Lower lobe of right lung (tissue), 2 donors: Measurements from ENCODE around the gene PXN. TPM values are rescaled to one million over a fixed set of nuclear protein-coding genes. Genes with fewer than 3 reads are reported as not detected.
A peak's percentile ranks its signal among the peaks of the same experiment; 100 is the strongest.
"Not testable (repeated sequence)": the region's sequence is repeated elsewhere in the genome, so short reads cannot be mapped to it uniquely, and the experiment has no call there.

Experiments
- ATAC-seq, 2 donors: fragments of 200-7000 bp; cut with Tn5 transposase; one replicate each; pipeline ENCODE4 v1.9.1; 2020 to 2022; ENCODE audit warnings: mild to moderate bottlenecking in 2 of 2, moderate library complexity in 2 of 2
- DNase-seq: peaks from one replicate; pipeline ENCODE4 v3.0.0-alpha.2; 2020
- H3K27ac ChIP-seq: fragments of 200-600 bp; one replicate; pipeline ENCODE4 v1.8.0; 2022
- H3K27me3 ChIP-seq: fragments of 200-600 bp; one replicate; pipeline ENCODE4 v1.8.0; 2022; ENCODE audit warnings: low read depth
- H3K36me3 ChIP-seq: fragments of 200-600 bp; one replicate; pipeline ENCODE4 v1.8.0; 2022; ENCODE audit warnings: mild to moderate bottlenecking
- H3K4me1 ChIP-seq: fragments of 200-600 bp; one replicate; pipeline ENCODE4 v1.8.0; 2022
- H3K4me3 ChIP-seq: fragments of 200-600 bp; one replicate; pipeline ENCODE4 v1.8.0; 2022; ENCODE audit warnings: mild to moderate bottlenecking
- H3K9me3 ChIP-seq: fragments of 200-600 bp; one replicate; pipeline ENCODE4 v1.8.0; 2022
- intact Hi-C: fragments of 100-400 bp; cut with DNase I; formaldehyde crosslinking; loops from one replicate; pipeline ENCODE4 v1.11.0; 2022
- total RNA-seq: library from RNA; stranded (reverse); fragmentation: NEBNext Ultra II Directional; extraction: Animal tissue kit (Norgen Biotek cat#: 25700); gene quantifications from one replicate; pipeline ENCODE4 v1.2.1, GENCODE V29; 2021
- TF ChIP-seq, protein P1 (sequence below): fragments of 200-600 bp; IDR thresholded peaks from one replicate; pipeline ENCODE4 v1.8.0; 2022; ENCODE audit warnings: antibody characterized with exemption, mild to moderate bottlenecking
- donor health status: DM: no; HTN: yes; CAD: no; lungs with severe emphysema.

The PXN gene
- total RNA-seq, 1 donor from 2014 or later: 105 TPM

DNA sequence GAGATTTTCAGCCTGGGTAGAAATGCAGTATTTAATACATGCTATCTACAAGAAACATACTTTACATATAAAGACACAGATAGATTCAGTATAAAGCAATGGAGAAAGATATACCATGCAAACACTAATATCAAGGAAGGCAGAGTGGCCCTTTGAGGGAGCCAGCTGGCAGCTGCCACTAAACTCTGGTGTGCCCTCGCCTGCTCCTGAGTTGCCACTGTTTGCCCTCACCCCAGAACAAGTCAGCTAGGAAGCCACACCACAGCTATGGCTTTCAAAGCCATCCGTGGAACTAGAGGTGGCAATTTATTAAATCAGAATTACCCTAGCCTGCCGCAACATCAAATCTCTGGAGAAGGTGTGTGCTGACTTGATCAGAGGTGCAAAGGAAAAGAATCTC, 18.3 kb downstream of the PXN start:
- intact Hi-C loops: no loop called here
- no peaks in the 10 kb centered on the region for H3K36me3 ChIP-seq
- peaks cover 91% of the 10 kb centered on the region for H3K4me1 ChIP-seq
- no peaks in the 10 kb centered on the region for H3K27me3 ChIP-seq
- H3K27ac ChIP-seq: peak overlapping the region; percentile 67
- H3K4me3 ChIP-seq: no peak overlapping the region
- no peaks in the 10 kb centered on the region for H3K9me3 ChIP-seq
- ATAC-seq (no peak), DNase-seq (no peak)
- TF ChIP-seq, protein P1, sequence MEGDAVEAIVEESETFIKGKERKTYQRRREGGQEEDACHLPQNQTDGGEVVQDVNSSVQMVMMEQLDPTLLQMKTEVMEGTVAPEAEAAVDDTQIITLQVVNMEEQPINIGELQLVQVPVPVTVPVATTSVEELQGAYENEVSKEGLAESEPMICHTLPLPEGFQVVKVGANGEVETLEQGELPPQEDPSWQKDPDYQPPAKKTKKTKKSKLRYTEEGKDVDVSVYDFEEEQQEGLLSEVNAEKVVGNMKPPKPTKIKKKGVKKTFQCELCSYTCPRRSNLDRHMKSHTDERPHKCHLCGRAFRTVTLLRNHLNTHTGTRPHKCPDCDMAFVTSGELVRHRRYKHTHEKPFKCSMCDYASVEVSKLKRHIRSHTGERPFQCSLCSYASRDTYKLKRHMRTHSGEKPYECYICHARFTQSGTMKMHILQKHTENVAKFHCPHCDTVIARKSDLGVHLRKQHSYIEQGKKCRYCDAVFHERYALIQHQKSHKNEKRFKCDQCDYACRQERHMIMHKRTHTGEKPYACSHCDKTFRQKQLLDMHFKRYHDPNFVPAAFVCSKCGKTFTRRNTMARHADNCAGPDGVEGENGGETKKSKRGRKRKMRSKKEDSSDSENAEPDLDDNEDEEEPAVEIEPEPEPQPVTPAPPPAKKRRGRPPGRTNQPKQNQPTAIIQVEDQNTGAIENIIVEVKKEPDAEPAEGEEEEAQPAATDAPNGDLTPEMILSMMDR: no peak

DNA sequence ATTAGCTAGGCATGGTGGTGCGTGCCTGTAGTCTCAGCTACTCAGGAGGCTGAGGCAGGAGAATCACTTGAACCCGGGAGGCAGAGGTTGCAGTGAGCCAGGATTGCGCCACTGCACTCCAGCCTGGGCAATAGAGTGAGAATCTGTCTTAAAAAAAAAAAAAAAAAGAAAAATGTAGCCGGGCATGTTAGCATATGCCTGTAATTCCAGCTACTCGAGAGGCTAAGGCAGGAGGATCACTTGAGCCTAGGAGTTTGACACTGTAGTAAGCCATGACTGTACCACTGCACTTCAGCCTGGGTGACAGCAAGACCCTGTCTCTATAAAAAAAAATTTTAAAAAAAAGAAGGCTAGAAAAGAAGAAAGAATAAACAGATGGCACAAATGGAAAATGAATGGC, 18.8 kb downstream of the PXN start:
- Histone ChIP-seq H3K27ac (peak overlapping the region; percentile 67), H3K4me1 (peaks cover 91% of the 10 kb centered on the region)
- H3K27me3 ChIP-seq, ATAC-seq, H3K9me3 ChIP-seq, intact Hi-C loops, DNase-seq, H3K4me3 ChIP-seq, H3K36me3 ChIP-seq: not testable (repeated sequence)

DNA sequence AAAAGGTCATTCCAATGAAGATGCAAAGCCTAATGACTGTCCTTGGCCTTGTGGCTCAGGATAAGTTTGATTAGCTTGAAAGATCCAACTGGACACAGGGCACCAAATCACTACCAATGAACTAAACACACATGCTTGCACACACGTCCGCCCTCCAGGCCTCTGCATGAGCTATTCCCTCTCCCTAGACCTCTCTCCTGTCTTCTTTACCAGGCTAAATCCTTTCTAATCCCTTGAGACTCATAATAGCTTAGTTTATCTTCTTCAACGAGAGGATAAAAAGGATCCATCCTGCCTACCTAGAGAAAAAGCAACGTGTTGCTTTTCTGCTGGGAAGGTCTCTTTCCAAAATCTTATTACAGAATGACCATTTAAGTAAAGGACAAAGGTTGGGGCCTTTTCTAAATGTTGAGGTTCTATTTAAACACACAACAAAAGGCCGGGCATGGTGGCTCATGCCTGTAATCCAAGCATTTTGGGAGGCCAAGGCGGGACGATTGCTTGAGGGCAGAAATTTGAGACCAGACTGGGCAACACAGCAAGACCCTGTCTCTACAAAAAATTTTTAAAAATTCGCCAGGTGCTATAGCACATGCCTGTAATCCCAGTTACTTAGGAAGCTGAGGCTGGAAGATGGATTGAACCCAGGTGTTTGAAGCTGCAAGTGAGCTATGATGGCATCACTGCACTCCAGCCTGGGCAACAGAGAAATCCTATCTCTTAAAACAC, 22.4 kb downstream of the PXN start:
- Histone ChIP-seq H3K36me3 (peaks cover 8% of the 10 kb centered on the region), H3K4me1 (peaks cover 95% of the 10 kb centered on the region), H3K27ac (peak overlapping the region; percentile 69), H3K9me3 (no peaks in the 10 kb centered on the region), H3K4me3 (no peak overlapping the region), H3K27me3 (no peaks in the 10 kb centered on the region)
- ATAC-seq (no peak), DNase-seq (no peak)
- intact Hi-C loops: no loop called here
- TF ChIP-seq, protein P1: no peak

DNA sequence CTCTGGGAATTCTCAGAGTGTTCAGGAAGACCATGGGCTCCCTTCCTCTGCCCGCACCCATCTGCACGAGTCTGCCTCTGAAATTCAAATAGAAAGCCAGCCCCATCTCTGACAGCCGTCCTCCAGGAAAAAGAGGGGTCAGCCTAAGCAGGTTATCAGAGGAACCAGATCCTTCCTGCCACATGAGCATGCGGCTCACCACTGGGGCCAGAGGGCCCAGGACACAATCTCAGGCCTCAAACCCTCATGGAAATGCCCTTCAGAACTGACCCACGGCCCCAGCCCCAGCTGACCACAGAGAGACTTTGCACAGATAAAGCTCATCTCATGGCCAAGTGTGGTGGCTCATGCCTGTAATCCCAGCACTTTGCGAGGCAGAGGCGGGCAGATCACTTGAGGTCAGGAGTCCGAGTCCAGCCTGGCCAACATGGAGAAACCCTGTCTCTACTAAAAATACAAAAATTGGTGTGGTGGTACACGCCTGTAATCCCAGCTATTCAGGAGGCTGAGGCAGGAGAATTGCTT, 23.2 kb downstream of the PXN start:
- Histone ChIP-seq H3K27ac (peak overlapping the region; percentile 69), H3K36me3 (peaks cover 8% of the 10 kb centered on the region), H3K4me1 (peaks cover 95% of the 10 kb centered on the region), H3K4me3 (no peak overlapping the region), H3K27me3 (no peaks in the 10 kb centered on the region), H3K9me3 (no peaks in the 10 kb centered on the region)
- TF ChIP-seq, protein P1: no peak
- intact Hi-C loops: no loop called here
- DNase-seq: no peak
- peak; percentile 21 to 43 for ATAC-seq

DNA sequence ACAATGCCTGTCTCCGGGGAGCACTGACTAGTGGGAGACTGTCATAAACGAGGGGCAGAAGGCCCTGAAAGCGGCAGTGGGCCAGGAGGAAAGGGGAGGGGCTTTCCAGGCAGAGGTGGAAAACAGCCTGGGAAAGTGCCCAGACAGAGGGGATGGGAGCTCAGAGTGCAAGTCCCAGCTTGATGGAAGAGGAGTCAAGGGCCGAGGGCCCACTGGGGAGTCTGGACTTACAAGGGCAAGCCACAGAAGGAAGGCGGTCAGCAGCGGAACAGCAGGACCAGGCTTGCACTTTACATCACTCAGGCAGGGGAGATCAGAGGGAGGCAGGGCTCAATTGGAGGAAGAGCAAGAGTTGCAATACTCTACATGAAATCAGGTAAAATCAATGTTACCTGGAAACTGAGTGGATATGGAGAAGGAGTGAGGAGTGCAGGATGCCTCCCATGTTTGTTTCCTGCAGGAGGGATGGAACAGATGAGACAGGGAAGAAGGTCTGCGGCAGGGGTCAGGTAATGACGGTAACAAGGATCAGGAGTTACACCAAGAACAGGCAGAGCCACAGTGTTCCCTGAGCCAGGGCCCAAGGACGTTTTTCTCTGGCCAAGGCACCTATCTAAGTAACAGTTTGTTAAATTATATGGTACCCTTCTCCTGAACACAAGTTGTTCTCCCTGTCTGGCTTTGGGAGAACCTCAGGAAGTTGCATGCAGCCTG, 23.8 kb downstream of the PXN start:
- intact Hi-C loops: no loop called here
- H3K4me3 ChIP-seq: no peak overlapping the region
- H3K27me3 ChIP-seq: no peaks in the 10 kb centered on the region
- ATAC-seq: no peak
- TF ChIP-seq, protein P1: no peak
- peak overlapping the region; percentile 69 for H3K27ac ChIP-seq
- H3K4me1 ChIP-seq: peaks cover 95% of the 10 kb centered on the region
- DNase-seq: no peak
- H3K36me3 ChIP-seq: peaks cover 8% of the 10 kb centered on the region
- no peaks in the 10 kb centered on the region for H3K9me3 ChIP-seq

DNA sequence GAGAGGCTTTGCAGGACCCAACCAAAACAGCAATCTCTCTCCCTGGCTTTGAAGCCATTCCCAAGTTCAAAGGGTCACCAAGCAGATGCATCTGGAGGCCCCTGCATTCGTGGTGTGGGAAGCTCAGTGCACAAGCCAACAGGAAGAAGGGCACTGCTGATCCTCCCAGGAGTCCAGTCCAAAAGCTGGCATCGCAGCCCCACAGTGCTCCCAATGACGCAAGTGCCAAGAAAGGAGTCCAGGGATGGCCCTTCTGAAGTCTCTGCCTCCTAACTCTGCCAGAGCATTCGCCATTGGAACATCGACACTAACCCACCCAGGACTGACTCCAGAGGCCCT, 25.1 kb downstream of the PXN start:
- TF ChIP-seq, protein P1: no peak
- Histone ChIP-seq H3K36me3 (peaks cover 8% of the 10 kb centered on the region), H3K27me3 (no peaks in the 10 kb centered on the region), H3K9me3 (no peaks in the 10 kb centered on the region), H3K4me1 (peaks cover 96% of the 10 kb centered on the region), H3K27ac (peak overlapping the region; percentile 69), H3K4me3 (no peak overlapping the region)
- no peak for DNase-seq
- ATAC-seq: no peak
- intact Hi-C loops: no loop called here
